ENCODE results near the gene RTTN. TPM values are rescaled to one million over a fixed set of nuclear protein-coding genes. Genes with fewer than 3 reads are reported as not detected.

The RTTN gene
- total and polyA plus RNA-seq, 9 of the 15 experiments (the other 6 are each of a cell fraction or from before 2014, with no cell fraction given), result 3.1 to 18.3 (median 10.6) TPM

DNA sequence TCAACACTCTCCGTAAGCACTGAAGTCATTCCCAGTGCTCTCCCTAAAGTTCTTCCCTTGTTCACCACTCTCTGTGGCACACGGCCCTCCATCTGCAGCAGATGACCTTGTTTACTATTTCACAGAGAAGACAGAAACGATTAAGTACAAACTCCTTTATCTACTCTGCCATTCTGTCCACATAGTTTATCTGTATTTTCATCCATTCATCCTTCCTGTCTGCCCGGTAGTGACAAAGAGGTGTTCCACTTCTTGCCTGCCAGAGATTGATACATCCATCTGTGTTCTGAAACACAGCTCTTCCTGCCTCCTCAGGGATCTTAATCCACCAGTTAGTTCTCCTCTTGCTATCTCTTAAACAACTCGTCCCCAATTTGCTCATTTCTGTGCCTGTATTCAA, 179.9 kb downstream of the RTTN start (continued):
- TF ChIP-seq HDAC3 (IDR thresholded peaks at IDR 0.05; ENCODE audit: borderline replicate concordance, partially characterized antibody) (peak; percentile 93), GABPA (tag; conservative IDR thresholded peaks at IDR 0.05; ENCODE audit: low read depth) (0 out of 2 replicates have a peak, but pooled peaks have one; percentile 20), EP400 (IDR thresholded peaks at IDR 0.05) (peak; percentile 56; the same call in 1 of the 2 replicates), CHAMP1 (IDR thresholded peaks at IDR 0.05) (peak; percentile 92), SPI1 (IDR thresholded peaks at IDR 0.05; ENCODE audit: borderline replicate concordance, low read depth, low read length) (0 out of 2 replicates have a peak, but pooled peaks have one; percentile 6), CBFA2T2 (conservative IDR thresholded peaks at IDR 0.05) (peak; percentile 99), TRIM24 (IDR thresholded peaks at IDR 0.05) (peak; percentile 99), NKRF (IDR thresholded peaks at IDR 0.05; ENCODE audit: borderline replicate concordance) (no peak), TARDBP (IDR thresholded peaks at IDR 0.05) (peak; percentile 73; the same call in 1 of the 2 replicates), ESRRA (IDR thresholded peaks at IDR 0.05; ENCODE audit: borderline replicate concordance, low read depth) (peak; percentile 59; the same call in 1 of the 2 replicates), NCOR1 (IDR thresholded peaks at IDR 0.05) (peak; percentile 99), KDM1A (IDR thresholded peaks at IDR 0.05) (peak; percentile 83 to 90), ETV5 (CRISPR knock-in tag; IDR thresholded peaks at IDR 0.05; ENCODE audit: low read depth) (peak; percentile 93), MEF2A (IDR thresholded peaks at IDR 0.05; ENCODE audit: control insufficient read depth, low read depth, low read length) (peak; percentile 40; the same call in 1 of the 2 replicates), CXXC5 (CRISPR knock-in tag; IDR thresholded peaks at IDR 0.05) (peak; percentile 44; the same call in 1 of the 2 replicates), NCOA4 (IDR thresholded peaks at IDR 0.05; ENCODE audit: partially characterized antibody) (peak; percentile 14)
- TF ChIP-seq, protein P1, sequence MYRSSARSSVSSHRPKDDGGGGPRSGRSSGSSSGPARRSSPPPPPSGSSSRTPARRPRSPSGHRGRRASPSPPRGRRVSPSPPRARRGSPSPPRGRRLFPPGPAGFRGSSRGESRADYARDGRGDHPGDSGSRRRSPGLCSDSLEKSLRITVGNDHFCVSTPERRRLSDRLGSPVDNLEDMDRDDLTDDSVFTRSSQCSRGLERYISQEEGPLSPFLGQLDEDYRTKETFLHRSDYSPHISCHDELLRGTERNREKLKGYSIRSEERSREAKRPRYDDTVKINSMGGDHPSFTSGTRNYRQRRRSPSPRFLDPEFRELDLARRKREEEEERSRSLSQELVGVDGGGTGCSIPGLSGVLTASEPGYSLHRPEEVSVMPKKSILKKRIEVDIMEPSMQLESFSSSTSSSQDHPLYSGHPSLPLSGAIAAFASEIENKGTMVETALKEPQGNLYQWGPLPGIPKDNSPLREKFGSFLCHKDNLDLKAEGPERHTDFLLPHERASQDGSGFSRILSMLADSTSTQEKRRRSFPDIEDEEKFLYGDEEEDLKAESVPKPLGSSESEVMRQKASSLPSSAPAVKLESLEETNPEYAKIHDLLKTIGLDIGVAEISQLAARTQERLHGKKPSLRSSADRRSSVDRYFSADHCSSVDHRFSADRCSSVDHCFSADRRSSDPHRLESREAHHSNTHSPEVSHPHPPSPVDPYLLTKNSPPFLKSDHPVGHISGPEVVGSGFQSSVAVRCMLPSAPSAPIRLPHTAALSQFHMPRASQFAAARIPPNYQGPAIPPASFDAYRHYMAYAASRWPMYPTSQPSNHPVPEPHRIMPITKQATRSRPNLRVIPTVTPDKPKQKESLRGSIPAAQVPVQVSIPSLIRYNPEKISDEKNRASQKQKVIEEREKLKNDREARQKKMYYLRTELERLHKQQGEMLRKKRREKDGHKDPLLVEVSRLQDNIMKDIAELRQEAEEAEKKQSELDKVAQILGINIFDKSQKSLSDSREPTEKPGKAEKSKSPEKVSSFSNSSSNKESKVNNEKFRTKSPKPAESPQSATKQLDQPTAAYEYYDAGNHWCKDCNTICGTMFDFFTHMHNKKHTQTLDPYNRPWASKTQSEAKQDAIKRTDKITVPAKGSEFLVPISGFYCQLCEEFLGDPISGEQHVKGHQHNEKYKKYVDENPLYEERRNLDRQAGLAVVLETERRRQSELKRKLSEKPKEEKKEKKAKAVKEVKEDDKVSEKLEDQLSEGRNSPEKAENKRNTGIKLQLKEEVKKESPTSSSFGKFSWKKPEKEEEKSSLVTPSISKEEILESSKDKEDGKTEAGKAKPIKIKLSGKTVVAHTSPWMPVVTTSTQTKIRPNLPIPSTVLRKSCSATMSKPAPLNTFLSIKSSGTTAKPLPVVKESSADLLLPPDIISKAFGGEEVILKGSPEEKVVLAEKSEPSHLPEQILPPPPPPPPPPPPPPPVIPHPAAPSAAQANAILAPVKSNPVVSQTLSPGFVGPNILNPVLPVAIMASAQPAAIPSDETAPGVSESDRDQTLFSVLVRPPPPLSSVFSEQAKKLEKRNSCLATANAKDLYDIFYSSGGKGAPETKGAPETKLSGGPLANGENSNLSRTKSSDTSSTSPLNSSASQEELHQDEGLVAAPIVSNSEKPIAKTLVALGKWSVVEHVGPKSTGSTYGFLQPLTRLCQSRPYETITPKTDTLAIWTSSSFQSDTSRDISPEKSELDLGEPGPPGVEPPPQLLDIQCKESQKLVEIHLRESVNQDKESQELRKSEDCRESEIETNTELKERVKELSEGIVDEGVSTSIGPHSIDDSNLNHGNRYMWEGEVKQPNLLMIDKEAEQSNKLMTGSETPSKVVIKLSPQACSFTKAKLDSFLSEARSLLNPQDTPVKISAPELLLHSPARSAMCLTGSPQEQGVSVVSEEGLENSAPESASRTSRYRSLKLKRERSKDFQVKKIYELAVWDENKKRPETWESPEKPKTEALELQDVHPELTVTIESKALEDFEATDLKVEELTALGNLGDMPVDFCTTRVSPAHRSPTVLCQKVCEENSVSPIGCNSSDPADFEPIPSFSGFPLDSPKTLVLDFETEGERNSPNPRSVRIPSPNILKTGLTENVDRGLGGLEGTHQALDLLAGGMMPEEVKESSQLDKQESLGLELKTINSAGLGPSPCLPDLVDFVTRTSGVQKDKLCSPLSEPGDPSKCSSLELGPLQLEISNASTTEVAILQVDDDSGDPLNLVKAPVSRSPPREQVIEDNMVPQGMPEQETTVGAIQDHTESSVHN (IDR thresholded peaks at IDR 0.05; ENCODE audit: borderline replicate concordance in 1 of 2, low read depth in 1 of 2), result peak in 1 of 2 experiments; percentile 30; a peak in 1 of 4 replicates
